Umbilical cord (tissue), 2 donors: ENCODE results near the gene C2orf92. TPM values are rescaled to one million over a fixed set of nuclear protein-coding genes. Genes with fewer than 3 reads are reported as not detected.
"Not testable (repeated sequence)": the region's sequence is repeated elsewhere in the genome, so short reads cannot be mapped to it uniquely, and the experiment has no call there.

Experiments
- DNase-seq: peaks from one replicate; pipeline ENCODE4 v3.0.0-alpha.2; 2015; ENCODE audit warnings: low spot score
- total RNA-seq: library from RNA; depleted of rRNA; stranded (reverse); fragments of >200 nt; gene quantifications from one replicate; pipeline ENCODE4 v1.2.3, GENCODE V29; 2014; ENCODE audit warnings: low replicate concordance; ENCODE audit not compliant: insufficient read depth

The C2orf92 gene
- 17.3 TPM for total RNA-seq

DNA sequence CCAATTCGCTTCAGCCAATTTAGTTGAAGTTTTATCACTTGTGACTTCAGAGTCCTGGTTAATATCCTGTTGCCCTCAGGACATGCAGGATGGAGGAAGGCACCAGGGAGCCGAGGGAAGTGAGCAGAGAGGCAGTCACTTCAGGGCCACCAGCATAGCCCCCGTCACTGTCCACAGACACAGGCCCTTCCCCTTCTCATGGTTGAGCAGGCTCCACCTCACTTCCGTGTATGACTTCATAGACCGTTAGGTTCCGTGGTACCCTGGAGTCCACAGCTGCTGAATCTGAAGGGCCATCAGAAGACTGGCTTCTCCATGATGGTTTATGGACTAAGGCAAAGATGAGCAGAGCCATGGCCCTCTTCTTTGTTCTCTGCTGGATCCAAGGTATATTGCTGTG lies at the start of gene C2orf92:
Gene C2orf92, plus strand, starts transcription at position 266 of the 400 bp plus-strand sequence. Its CDS starts 76 bp downstream, at position 342.
- DNase-seq, result no peak

DNA sequence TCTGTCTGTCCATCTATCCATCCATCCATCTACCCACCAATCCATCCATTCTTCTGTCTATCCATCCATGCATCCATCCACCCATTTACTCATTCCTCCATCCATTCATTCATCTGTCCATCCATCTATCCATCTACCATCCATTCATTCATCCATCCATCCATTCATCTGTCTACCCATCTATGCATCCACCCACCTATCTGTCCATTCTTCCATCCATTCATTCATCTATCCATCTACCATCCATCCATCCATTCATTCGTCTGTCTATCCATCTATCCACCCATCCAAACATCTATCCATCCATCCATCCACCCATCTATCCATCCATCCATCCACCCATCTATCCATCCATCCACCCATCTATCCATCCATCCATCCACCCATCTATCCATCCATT lies 49.0 kb upstream of the C2orf92 start:
- DNase-seq, result not testable (repeated sequence)

DNA sequence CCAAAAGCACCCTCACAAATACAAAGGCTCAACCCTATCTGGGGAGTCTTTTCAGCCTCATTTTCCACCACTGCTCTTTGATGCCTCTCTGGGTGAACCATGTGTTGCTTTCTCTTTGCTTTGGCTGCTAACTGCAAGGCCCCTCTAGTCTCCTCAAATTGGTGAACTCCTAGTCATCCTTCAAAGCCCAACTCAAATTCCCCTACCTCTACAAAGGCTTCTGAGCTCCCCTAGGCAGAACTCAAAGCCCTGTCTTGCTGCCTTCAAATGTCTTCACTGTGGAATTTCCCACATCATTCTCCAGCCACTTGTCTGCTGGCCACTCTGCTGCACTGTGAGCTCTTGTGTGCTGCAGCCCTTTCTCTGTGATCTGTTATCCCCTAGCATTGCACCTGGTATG lies 46.5 kb upstream of the C2orf92 start:
- not testable (repeated sequence) for DNase-seq

DNA sequence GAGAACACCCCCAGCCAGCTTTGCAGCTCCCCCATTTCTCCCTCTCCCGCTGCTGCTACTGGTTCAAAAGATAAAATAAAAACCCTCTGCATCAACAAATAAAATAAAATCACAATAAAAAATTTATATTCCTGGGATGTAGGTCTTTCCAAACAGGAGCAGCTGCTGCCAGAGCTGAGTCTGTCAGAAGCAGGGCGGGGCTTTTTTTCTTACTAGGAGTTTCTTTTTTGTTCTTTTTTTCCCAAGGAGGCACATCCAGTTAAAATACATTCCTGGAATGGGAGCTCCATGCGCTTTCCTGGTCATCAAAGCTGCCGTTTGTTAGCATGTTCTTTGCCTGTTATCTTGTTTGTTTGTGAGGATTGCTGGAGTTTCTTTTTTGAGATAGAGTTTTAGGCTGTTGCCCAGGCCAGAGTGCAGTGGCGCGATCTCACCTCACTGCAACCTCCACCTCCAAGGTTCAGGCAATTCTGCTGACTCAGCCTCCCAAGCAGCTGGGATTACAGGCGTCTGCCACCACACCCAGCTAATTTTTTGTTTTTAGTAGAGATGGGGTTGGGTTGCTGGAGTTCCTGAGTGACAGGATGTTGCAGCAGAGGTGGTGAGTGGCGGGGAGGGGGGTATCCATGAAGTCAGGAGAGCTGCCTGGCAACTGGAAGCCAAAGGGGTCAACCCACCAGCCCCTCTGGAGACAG lies 44.0 kb upstream of the C2orf92 start:
- DNase-seq, result not testable (repeated sequence)

DNA sequence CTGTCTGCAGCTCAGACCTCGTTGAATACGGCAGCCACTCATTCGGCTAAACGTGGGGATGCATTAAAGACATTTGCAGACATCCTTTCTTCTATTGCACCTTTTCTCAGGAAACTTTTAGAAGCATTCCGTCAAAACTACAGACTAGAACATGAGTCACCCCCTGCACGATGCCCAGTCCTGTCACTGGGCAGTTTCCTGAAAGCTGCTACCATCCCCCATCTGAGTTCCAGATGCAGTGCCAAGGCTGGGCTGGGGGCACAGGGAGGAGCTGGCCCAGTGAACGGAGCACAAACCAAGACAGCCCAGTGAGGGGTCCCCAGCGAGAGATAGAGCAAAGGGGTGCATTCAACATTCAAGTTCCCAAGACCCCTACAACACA lies 43.5 kb upstream of the C2orf92 start:
- not testable (repeated sequence) for DNase-seq

DNA sequence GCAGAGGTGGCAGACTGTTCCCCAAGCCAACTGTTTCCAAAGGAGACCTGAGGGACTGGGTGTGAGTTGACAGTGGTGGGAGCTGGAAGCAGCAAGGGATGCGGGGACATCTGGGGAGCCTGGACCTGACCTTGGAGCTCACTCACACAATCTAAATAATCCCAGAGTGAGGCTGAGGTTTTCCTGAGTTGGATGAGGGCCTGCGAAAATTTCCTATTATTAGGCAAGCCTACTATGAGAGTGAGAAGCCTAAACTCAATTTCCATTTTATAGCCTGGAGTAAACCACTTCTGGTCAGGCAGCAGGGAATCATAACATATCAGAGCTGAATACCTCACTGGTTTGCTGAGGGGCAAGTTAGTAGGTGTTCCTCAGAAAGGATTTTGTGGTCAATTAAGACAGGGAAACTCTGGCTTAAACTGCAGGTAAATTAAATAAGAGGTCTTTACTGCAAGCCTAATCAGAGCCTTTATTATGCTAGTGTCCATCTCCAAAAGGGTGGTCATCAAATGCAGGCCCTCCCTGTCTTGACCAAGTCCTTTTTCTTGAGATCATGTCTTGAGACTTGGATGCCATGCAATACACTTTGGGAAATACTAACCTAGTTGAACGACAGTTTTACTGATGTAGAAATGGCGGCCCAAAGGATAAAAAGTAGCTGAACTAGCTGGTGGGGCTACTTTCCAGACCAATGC lies 25.3 kb upstream of the C2orf92 start:
- no peak for DNase-seq

DNA sequence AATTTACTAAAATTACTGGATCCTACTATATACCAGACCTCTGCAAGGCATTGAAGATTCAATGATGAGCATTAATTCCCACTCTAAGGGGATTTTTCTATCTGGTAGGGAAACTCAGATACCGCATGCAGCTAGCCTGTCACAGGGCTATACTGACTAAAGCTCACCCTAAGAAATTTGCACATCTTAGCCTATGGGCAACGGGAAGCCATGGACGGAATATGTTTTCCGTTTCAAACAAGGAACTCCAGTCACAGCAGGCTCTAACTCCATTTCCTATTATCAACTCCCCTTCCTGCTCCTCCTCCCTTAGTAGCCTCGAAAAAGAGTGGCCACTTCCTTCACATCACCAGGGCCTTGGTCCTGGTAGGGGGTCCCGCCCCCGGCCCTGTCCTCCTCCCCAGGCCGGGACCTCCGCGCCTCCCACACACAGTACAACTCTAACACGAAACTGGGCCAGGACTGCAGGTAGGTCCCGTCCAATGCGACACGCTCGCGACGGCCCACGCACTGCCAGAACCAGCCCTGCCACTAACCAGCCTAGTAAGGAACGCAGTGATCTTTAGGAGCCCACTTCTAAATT lies 24.3 kb upstream of the C2orf92 start:
- no peak for DNase-seq

DNA sequence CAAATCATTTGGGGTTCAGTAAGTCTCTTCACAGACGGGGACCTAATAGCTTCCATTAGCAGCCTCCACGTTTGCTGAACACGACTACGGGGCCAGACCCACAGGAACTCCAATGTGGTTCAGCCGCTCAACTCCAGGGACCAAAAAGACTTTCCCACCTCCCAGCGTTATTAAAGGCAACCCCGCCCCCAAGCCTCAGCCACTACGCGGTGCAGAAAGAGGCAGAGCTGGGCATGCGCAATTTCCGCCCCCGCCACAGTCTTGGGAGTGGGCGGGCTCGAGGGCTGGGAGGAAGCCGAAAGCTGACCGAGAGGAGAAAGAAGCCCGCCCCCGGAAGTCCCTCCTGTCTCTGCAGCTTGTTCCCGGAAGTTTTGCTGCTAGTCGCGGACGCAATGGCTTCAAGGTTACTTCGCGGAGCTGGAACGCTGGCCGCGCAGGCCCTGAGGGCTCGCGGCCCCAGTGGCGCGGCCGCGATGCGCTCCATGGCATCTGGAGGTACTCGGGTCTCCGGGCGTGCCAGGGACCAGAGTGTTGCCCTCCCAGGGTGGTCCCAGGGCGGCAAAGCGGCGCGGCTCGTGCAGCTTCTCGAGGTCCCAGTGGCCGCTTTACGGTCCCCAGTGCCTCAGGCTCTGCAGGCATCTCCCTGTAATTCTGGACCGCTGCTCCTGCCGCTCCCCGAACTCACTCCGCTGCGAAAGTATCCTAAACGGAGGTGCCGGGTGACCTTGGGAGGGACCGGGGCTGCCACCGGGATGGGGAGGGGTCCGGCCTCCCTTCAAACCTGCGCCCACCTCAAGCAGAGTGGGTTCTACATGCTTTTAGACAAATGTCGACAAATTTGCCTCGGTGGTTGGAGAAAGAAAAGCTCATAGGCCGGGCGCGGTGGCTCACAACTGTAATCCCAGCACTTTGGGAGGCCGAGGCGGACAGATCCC lies 23.6 kb upstream of the C2orf92 start, which contains the start of gene COX5B:
Gene COX5B, plus strand, starts transcription at position 368 of the 935 bp plus-strand sequence. Its CDS starts 25 bp downstream, at position 393.
- DNase-seq, result peak; percentile 99

DNA sequence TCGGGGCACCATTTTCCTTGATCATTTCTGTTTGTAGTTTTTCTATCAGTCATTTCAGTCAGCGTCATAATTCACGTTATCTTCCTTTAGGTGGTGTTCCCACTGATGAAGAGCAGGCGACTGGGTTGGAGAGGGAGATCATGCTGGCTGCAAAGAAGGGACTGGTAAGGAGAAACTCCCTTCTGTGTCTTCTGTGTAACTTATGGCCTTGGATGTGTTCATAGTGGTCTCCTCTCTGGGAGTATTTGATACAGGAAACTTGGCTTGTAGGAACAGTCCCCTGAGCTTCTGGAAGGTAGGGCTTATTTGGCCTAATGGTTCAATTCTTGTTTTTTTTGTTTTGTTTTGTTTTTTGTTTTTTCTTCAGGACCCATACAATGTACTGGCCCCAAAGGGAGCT lies 22.5 kb upstream of the C2orf92 start:
- DNase-seq, result no peak

DNA sequence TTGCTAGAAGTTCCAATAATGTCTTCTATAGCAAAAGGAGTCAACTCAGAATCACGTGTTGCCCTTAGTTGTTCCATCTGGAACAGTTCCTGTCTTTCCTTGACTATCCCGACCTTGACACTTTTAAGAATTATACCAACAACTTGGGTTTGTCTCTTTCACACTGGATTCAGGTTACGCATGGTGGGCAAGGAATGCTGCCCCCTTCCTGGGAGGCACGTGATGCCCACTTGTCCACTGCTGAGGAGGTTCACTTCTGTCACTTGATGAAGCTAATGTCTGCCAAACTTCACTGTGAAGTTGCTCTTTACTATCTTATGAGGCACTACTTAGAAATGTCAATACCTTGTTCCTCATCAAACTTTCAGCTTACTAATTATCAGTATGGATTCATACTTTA lies 18.4 kb upstream of the C2orf92 start:
- no peak for DNase-seq

DNA sequence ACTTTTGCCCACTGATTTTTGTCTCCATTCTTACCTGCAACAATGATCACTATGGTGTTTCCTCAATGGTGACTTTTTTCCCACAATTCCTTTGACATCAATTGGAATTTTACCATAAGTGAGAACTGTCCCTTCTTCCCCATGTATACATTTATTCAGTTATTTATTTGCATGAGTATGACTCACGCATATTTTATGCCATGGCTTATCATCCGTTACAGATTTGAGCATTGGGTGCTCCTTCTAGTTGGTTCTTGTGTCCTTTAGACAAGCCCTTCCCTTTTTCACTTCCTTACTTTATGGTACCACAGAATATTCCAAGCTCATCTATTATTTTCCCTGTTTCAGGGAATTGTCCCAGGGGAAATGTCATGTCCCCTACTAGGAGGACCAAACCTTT lies 16.0 kb upstream of the C2orf92 start:
- no peak for DNase-seq

DNA sequence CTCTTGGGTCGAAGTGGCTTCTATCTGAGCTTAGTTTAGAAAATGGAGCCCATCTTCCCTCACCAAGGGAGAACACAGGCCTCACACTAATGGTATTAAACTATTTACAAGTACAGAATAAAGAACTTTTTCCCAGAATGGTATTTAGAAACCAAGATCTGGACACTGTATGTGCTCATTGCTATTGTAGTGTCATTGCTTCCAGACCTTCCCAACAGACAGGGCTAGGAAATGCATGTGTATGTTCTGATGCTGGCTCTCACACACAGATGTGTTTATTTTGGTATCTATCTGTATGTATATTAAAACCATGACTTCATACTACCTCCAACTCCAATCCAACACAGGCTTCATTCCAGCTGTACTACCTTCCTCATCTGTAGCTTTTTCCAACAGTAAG lies 15.6 kb upstream of the C2orf92 start:
- no peak for DNase-seq

DNA sequence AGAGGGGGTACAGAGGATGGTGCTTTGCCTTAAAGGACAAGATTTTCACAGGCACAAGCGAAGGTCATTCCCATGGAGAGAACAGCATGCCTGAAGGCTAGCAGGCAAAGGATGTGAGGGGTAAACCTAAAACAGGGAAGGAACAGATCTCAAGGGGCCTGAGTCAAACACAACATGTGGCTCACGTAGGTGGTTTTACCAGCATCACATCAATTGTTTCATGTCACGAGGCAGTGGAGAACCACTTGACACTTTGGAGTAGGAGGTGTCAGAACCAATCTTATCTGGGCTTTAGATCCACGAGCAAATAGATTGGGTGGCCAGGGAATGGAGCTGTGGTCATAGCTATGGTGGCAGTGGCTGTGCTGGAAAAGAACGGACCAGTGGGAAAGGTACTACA lies 15.2 kb upstream of the C2orf92 start:
- no peak for DNase-seq

DNA sequence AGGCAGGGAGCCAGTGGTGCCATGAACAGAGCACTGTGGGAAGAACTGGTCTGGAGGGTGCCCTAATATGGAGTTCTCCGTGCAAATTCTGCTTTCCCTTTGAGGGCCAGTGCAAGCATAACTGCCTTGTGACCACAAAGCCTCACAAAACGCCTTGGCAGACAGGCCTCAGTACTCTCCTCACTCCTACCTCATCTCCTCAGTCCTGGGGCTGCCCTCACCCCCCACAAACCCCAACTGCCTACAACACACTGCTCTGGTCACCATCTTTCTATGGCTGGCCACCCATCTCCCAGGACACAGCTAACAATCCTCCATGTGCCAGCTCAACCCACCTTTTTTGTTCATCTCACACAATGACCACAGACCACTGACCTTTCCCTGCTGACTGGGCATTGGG lies 14.7 kb upstream of the C2orf92 start:
- no peak for DNase-seq

DNA sequence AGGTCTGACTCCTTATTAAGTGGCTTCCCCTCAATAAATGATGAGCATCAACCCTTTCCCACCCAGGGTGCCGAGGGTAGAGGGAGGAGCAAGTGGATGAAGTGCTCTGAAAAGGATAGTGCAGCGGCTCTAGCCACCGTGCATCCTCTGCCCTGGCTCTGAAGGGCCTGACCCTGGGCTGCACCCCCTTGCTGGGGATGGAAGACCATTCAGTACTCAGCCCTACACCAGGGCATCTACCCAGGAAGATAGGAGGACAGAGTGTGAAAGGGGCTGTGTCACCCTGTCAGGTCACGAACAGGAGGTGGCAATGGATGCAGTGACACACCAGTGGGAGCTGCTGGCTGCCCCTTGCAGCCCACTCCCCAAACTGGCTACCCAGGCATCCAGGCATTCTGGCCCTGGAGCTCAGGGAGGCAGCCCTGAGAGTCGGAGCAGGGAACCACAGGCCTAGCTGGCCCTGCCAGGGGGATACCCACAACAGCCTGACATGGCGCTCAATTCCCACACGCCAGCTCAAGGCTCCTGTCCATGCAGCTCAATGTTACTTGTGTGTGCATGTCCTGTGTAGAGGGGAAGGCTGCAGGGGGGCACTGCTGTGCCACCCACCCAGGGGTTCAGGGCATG lies 13.3 kb upstream of the C2orf92 start:
- no peak for DNase-seq

DNA sequence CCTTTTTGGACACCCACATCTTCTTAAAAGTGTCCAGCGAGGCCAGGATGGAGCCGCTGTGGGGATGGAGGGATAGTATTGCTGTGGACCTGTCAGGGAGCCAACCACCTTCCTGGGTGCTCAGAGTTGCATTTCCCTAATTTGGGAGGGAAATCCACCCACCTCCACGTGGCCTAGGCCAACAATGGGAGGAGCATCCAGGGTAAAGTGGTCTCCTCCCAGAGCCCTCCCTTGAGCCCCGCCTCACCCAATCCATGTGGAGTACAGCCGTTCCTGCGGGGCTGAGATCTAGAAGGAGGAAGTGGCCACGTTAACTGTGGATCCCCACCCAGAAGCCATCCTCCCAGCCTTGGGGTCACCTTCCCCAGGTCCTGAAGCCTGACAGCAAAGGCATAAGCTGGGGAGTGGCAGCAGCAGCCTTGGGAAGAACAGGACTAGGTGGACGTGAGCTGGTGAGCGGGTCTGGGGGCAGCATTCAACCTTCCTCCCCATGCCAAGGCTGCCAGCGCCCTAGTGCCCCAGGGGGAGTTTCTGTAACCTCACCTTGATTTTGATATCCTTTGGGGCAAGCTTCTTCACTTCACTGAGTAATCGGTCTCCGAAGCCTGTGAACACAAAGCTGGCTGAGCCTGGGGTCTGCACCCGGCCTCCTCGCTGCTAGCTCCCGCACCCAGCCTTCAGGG lies 12.5 kb upstream of the C2orf92 start:
- DNase-seq, result no peak

DNA sequence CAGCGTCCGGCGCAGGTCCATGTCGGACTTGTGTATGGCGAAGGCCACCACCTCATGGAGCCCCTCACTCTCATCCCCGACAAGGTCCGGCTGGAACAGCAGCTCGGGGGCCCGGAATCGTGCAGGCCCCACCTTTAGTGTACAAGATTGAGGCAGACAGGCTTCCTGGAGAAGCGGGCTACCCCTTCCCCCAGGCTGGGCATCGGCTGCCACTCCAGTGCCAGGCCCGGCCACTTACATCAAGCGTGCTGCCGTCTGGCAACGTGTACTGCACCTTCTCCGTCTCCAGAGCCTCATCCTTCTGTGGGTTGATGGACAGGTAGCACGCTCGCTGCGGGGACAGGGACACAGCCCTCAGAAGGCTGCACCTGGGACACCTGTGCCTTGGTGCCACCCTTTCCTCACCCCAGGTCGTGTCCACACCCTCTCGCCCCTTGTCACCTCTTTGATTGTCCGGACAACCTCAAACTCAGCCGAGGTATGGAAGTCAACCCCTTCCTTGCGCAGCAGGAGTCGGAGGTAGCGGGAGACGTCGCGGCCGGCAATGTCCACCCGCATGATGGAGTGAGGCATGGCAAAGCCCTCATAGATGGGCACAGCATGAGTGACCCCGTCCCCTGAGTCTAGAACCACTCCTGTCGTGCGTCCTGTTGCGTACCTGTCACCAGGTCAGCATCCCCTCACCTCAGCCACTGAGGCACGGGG lies 11.4 kb upstream of the C2orf92 start:
- DNase-seq, result no peak

DNA sequence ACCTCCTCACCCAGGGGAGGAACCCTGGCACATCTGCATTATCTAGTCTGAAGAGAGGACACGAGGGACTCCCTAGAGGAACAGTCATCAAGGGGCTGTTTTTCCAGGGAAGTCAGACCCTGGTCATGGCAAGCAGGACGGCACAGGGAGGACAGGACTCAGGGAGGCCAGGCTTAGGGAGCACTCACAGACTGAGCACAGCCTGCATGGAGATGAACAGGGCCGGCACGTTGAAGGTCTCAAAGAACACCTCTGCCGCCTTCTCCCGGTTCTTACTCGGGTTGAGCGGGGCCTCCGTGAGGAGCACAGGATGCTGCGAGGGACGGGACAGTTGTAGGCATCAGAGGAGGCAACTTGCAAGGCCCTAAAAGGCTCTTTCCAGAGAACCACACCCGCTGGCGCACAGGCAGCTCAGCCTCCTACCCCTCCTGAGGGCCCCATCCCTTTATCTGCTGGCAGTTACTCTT lies 10.8 kb upstream of the C2orf92 start:
- peak; percentile 42 for DNase-seq

DNA sequence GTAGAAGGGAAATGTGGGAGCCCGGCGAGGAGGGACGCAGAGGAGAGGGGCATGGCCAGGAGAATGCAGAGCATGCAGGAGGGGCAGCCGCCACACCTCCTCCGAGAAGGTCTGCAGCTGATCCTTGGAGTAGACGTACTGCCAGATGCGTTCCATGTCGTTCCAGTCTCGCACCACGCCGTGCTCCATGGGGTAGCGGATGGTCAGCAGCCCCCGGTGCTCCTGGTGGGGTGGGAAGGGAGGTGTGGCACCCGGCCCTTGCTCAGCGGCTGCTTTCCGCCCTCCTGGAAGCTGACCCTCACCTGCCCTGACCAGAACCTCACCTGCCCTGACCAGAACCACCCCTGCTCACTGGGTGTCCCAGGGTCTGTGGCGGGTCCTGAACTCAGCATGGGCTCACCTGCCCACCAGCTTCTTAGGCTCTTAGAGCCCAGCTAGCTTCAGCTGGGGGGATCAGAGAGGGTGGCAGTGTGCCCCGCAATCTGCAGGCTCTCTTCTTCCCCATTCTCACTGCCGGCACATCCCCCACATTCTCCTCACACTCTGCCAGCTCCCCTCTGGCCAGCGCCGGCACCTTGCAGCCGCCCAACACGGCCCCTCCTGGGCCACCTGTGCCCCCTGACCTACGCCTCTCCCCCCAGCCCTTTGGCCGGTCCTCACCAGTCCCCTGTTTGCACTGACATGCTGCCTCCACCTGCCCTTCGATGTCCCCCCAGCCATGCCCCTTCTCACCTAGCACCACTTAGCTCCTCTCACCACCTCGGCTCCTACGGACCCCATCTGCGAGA lies 10.1 kb upstream of the C2orf92 start:
- no peak for DNase-seq
